ENCODE results near the gene METTL14. TPM values are rescaled to one million over a fixed set of nuclear protein-coding genes. Genes with fewer than 3 reads are reported as not detected.

The METTL14 gene
- polyA plus RNA-seq, 3 donors, result 6.6 to 19.2 (median 8.2) TPM

GRCh38 chr4:118723369-118723768, 38.2 kb downstream of the METTL14 start:
- H3K4me2 ChIP-seq (replicated peaks; ENCODE audit: extremely low read depth, low read length, poor library complexity, severe bottlenecking), result no peak overlapping the region
- no peaks in the 10 kb centered on the region for H3K9me3 ChIP-seq (replicated peaks in 1 of 2; ENCODE audit: control insufficient read depth in 1 of 2, insufficient read depth in 1 of 2, low read length in 2 of 2)
- no peak overlapping the region for H2AFZ ChIP-seq (ENCODE audit: insufficient read depth, low read depth, low read length, poor library complexity, severe bottlenecking)
- H3K79me2 ChIP-seq (ENCODE audit: insufficient read depth, low read length), result no peaks in the 10 kb centered on the region
- H3K4me1 ChIP-seq (ENCODE audit: control insufficient read depth in 1 of 2, insufficient read depth in 2 of 2, low read length in 2 of 2), result no peaks in the 10 kb centered on the region
- TF ChIP-seq CTCF (IDR thresholded peaks at IDR 0.05), result no peak
- H4K20me1 ChIP-seq (ENCODE audit: insufficient read depth, low read length), result no peaks in the 10 kb centered on the region
- no peaks in the 10 kb centered on the region for H3K9me3 Mint-ChIP-seq
- H3K4me3 Mint-ChIP-seq, result no peak overlapping the region
- no peak overlapping the region for H3K4me3 ChIP-seq (replicated peaks in 1 of 3; ENCODE audit: low read depth in 2 of 3, low read length in 3 of 3)
- peaks cover 52 to 85% of the 10 kb centered on the region in 2 donors for H3K36me3 ChIP-seq (replicated peaks in 1 of 2; ENCODE audit: control insufficient read depth in 1 of 2, insufficient read depth in 2 of 2, low read length in 2 of 2)
- no peak overlapping the region for H3K27ac ChIP-seq (ENCODE audit: low read depth in 1 of 2, low read length in 2 of 2)
- H3K27me3 ChIP-seq (ENCODE audit: control insufficient read depth in 2 of 2, insufficient read depth in 2 of 2, low read length in 2 of 2), result no peaks in the 10 kb centered on the region
- WGBS (ENCODE audit: insufficient coverage), result no CpG with 5 or more reads among the region's 3 CpGs
- H3K36me3 Mint-ChIP-seq, result peaks cover 60 to 83% of the 10 kb centered on the region in 2 donors
- DNase-seq, result no peak
- no peaks in the 10 kb centered on the region for H3K27me3 Mint-ChIP-seq (ENCODE audit: low read depth in 3 of 3)
- intact Hi-C loops (cut with micrococcal nuclease), result no loop called here
- no peak overlapping the region for H3K27ac Mint-ChIP-seq
- no peak overlapping the region for H3K9ac ChIP-seq (ENCODE audit: insufficient read depth, low read length, poor library complexity, severe bottlenecking)
- no peaks in the 10 kb centered on the region for H3K4me1 Mint-ChIP-seq

DNA sequence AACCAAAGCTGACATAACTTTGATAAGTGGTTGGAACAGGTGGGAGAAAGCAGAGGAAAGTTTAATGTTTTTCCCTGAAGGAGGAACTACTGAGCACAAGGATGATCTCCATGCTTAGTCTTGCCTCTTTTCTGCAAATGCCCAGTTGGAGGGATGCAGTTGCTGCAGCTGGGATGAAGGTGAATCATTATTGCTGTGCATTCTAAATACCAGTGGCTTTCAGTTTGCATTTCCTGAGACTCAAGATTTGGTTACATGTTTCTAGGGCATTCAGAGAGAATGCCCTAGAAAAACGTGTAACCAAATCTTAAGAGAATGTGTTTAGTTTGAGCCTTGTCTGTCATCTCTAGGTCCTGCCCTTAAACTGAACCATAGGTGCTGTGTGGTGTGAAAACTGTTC, 42.2 kb downstream of the METTL14 start:
- H3K36me3 Mint-ChIP-seq, result peaks cover 74 to 88% of the 10 kb centered on the region in 2 donors
- Histone ChIP-seq H3K9ac (ENCODE audit: insufficient read depth, low read length, poor library complexity, severe bottlenecking) (no peak overlapping the region), H3K4me2 (replicated peaks; ENCODE audit: extremely low read depth, low read length, poor library complexity, severe bottlenecking) (no peak overlapping the region), H3K27me3 (ENCODE audit: control insufficient read depth in 2 of 2, insufficient read depth in 2 of 2, low read length in 2 of 2) (no peaks in the 10 kb centered on the region), H3K79me2 (ENCODE audit: insufficient read depth, low read length) (no peaks in the 10 kb centered on the region), H3K36me3 (replicated peaks in 1 of 2; ENCODE audit: control insufficient read depth in 1 of 2, insufficient read depth in 2 of 2, low read length in 2 of 2) (peaks cover 81 to 98% of the 10 kb centered on the region in 2 donors), H2AFZ (ENCODE audit: insufficient read depth, low read depth, low read length, poor library complexity, severe bottlenecking) (no peak overlapping the region), H3K4me3 (replicated peaks in 1 of 3; ENCODE audit: low read depth in 2 of 3, low read length in 3 of 3) (no peak overlapping the region), H3K27ac (ENCODE audit: low read depth in 1 of 2, low read length in 2 of 2) (no peak overlapping the region), H3K9me3 (replicated peaks in 1 of 2; ENCODE audit: control insufficient read depth in 1 of 2, insufficient read depth in 1 of 2, low read length in 2 of 2) (no peaks in the 10 kb centered on the region), H4K20me1 (ENCODE audit: insufficient read depth, low read length) (no peaks in the 10 kb centered on the region), H3K4me1 (ENCODE audit: control insufficient read depth in 1 of 2, insufficient read depth in 2 of 2, low read length in 2 of 2) (no peaks in the 10 kb centered on the region)
- WGBS (ENCODE audit: insufficient coverage), result no CpG with 5 or more reads among the region's 1 CpG
- no peak overlapping the region for H3K27ac Mint-ChIP-seq
- H3K9me3 Mint-ChIP-seq, result no peaks in the 10 kb centered on the region
- no peak for DNase-seq
- H3K4me3 Mint-ChIP-seq, result no peak overlapping the region
- no peak for TF ChIP-seq CTCF (IDR thresholded peaks at IDR 0.05)
- H3K27me3 Mint-ChIP-seq (ENCODE audit: low read depth in 3 of 3), result no peaks in the 10 kb centered on the region
- intact Hi-C loops (cut with micrococcal nuclease), result no loop called here
- H3K4me1 Mint-ChIP-seq, result no peaks in the 10 kb centered on the region
